NCI-H460 (cell line): ENCODE measurements around the gene PRICKLE3. TPM values are rescaled to one million over a fixed set of nuclear protein-coding genes. Genes with fewer than 3 reads are reported as not detected.
"Not testable (repeated sequence)": the region's sequence is repeated elsewhere in the genome, so short reads cannot be mapped to it uniquely, and the experiment has no call there.

Experiments used
- DNase-seq: peaks from one replicate; pipeline ENCODE4 v3.0.0-alpha.2; 2016; ENCODE audit warnings: low read depth; ENCODE audit errors: extremely low read depth
- total RNA-seq: library from RNA; depleted of rRNA; stranded (reverse); fragments of >200 nt; shearing (Covaris generic); gene quantifications from 2 replicates; pipeline ENCODE4 v1.2.3, GENCODE V29; 2014

Gene PRICKLE3
- total RNA-seq, 1 experiment from 2014 or later: 13.3 TPM

DNA sequence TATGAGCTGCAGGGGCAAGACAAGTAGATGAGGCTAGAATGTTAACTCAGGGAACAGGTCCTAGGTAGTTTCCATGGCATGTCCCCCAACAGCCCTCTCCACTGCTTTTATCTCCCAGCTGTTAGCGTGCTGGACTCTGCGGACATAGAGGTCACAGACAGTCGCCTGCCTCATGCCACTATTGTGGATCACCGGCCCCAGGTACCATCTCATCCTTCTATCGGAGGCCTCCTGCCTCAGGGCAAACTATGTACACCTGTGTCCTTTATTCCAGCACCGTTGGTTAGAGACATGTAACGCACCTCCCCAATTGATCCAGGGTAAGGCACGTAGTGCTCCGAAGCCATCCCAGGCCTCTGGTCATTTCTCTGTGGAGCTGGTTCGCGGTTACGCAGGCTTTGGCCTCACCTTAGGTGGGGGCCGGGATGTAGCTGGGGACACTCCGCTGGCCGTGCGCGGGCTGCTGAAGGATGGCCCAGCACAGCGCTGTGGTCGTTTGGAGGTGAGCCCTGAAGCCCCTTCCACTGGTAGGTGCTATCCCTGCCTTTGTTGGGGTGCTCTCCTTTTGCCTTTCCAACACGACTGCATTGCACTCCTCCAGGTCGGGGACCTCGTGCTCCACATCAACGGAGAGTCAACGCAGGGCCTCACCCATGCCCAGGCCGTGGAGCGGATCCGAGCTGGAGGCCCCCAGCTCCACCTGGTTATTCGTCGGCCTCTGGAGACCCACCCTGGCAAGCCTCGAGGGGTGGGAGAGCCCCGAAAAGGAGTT is 21.4 kb downstream of the PRICKLE3 start:
- no peak for DNase-seq

DNA sequence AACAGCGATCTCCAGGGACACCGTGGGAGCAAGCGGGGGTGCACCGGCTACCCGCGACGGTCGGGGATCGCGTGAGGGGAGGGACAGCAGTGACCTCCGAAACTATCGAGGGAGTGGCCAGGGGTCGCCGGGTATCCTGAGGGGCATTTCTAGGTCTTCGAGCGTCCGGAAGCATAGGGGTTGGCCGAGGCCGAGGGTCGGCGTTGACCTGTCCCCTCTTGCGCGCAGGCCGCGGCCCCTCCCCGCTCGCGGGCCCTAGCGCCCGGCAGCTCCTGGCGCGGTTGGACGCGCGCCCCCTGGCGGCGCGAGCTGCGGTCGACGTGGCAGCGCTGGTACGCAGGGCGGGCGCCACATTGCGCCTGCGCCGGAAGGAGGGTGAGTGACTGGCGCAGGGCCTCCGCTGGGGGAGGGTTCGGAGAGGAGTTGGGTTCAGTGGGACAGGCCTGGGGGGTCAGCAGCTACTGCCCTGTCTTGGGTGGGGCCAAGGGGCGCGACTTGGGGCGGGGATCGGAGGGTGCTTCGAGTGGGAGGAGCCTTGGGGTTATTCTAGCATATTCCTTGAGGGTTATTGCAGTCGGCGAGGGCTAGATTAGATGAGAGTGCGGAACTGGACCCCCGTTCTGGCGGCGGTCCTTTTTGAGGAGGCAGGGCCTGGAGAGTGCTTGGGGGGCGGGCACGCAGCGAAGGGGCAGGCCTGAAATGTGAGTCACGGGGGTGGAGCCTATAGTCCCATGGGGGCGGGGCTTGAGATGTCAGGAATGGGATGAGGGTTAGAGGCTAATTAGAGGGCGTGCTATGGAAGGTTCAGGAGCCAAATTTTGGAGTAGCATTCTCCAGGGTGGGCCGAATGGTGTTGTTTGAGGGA is 22.4 kb downstream of the PRICKLE3 start:
- DNase-seq: peak; percentile 86

DNA sequence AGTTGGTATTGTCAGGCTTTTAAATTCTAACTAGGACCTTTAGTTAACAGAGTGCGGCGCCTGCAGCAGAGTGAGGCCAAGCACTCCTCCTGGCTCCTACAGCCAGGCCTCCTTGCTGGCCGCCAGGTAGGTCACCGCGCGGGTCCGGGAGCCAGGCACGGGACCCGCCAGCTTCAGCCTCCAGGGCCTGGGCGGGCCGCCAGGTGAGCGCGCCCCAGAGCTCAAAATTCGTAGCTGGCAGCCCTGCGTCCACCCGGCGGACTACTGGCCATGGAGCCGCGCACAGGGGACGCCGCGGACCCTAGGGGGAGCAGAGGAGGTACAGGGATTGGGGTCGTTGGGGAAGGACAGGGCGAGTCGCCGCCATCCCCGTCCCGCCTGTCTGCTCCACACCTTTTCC is 23.6 kb downstream of the PRICKLE3 start, which contains the start of gene MAGIX:
Gene MAGIX (plus strand): TSS at position 139 of the 400 bp plus-strand sequence. CDS start 132 bp downstream, at position 271.
- no peak for DNase-seq

DNA sequence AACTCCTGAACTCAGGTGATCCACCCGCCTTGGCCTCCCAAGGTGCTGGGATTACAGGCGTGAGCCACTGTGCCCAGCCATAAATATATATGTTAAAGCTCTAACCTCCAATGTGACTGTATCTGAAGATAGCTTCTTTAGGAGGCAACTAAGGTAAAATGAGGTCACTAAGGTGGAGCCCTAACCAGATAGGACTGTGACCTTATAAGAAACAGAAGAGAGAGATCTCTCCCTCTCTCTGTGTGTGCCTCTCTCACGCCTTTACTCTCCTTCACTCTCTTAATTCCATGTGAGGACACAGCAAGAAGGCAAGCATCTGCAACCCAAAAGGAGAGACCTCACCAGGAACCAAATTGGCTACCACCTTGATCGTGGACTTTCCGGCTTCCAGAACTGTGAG is 24.5 kb downstream of the PRICKLE3 start:
- no peak for DNase-seq

DNA sequence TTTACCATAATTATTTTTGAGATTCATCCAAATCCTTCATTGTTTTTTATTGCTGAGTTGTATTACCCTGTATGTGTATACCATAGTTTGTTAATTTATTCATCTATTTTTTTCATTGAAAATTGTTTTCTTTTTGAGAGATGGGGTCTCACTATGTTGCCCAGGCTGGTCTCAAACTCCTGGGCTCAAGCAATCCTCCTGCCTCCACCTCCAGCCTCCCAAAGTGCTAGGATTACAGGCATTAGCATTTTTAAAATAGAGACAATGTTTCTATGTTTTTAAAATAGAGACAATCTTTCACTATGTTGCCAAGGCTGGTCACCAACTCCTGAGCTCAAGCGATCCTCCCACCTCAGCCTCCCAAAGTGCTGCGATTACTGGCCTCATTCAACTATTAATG is 25.3 kb downstream of the PRICKLE3 start:
- DNase-seq: no peak

DNA sequence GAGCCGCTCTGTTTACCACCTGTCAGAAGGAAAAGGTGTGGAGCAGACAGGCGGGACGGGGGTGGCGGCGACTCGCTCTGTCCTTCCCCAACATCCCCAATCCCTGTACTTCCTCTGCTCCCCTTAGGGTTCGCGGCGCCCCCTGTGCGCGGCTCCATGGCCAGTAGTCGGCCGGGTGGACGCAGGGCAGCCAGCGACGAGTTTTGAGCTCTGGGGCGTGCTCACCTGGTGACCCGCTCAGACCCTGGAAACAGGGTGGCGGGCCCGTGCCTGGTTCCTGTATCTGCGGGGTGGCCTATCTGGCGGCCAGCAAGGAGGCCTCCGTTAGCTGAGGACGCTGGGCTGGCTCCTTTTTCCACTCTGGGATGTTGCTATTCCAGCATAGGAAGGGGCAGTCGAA is 29.0 kb downstream of the PRICKLE3 start:
- DNase-seq: no peak

DNA sequence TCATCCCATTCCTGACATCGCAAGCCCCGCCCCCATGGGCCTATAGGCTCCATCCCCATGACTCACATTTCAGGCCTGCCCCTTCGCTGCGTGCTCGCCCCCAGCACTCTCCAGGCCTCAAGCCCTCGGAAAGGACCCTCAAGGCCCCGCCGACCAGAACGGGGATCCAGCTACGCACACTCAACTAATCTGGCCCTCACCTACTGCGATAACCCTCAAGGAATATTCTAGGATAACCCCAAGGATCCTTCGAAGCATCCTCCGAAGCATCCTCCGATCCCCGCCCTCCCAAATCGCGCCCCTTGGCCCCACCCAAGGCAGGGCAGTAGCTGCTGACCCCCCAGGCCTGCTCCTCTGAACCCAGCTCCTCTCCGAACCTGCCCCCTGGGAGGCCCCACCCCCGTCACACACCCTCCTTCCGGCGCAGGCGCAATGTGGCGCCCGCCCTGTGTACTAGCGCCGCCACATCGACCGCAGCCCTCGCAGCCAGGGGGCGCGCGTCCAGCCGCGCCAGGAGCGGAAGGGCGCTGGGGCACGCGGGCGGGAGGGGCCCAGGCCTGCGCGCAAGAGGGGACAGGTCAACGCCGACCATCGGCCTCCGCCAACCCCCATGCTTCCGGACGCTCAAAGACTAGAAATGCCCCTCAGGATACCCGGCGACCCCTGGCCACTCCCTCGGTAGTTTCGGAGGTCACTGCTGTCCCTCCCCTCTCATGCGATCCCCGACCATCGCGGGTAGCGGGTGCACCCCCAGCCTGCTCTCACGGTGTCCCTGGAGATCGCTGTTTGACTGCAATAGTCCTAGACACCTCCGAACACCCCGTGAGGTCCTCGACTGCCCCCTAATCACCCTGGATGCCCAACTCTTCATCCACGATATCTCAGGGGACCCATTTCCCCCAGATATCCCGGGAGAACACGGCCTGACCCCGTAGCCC is 30.0 kb downstream of the PRICKLE3 start:
- peak; percentile 87 for DNase-seq

DNA sequence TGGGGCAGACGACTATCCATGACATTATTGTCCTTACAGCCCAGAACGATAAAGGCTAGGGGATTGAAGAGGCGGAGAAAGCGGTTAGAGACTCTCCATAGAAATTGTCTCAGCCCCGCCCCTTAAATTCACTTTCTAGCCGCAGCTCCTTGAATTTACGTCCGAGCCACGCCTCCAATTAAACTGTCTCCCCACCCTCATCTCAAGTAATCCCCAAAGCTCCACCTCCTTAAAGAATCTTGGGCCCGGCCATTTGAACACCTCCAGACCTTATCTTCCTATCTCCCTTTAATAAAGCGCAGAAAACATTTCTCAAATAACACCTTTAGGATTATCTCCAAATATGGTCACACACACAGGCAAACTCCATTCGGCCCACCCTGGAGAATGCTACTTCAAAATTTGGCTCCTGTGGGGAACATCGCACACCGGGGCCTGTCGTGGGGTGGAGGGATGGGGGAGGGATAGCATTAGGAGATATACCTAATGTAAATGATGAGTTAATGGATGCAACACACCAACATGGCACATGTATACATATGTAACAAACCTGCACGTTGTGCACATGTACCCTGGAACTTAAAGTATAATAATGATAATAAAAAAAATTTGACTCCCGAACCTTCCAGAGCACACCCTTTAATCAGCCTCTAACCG is 30.8 kb downstream of the PRICKLE3 start:
- peak; percentile 71 for DNase-seq

DNA sequence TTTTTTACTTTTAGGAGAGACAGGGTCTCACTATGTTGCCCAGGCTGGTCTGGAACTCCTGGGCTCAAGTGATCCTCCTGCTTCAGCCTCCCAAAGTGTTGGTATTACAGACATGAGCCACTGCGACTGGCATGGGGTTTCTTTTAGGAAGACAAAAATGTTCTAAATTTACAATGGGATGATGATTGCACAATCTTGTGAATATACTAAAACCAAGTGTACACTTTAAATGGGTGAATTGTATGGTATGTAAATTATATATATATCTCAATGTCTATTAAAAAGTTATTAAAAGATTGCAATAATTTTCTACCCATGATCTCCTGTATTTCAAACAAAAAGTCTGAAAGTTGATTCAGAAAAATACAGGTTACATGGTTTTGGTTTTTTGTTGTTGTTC is 32.7 kb downstream of the PRICKLE3 start:
- DNase-seq: no peak

DNA sequence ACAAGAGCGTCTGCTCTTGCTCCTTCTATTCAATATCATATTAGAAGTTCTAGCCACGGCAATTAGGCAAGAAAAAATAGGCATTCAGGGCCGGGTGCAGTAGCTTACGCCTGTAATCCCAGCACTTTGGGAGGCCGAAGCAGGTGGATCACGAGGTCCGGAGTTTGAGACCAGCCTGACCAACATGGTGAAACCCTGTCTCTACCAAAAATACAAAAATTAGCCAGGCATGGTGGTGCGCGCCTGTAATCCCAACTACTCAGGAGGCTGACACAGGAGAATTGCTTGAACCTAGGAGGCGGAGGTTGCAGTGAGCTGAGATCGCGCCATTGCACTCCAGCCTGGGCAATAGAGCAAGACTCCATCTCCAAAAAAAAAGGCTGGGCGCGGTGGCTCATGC is 36.9 kb downstream of the PRICKLE3 start:
- DNase-seq: not testable (repeated sequence)

DNA sequence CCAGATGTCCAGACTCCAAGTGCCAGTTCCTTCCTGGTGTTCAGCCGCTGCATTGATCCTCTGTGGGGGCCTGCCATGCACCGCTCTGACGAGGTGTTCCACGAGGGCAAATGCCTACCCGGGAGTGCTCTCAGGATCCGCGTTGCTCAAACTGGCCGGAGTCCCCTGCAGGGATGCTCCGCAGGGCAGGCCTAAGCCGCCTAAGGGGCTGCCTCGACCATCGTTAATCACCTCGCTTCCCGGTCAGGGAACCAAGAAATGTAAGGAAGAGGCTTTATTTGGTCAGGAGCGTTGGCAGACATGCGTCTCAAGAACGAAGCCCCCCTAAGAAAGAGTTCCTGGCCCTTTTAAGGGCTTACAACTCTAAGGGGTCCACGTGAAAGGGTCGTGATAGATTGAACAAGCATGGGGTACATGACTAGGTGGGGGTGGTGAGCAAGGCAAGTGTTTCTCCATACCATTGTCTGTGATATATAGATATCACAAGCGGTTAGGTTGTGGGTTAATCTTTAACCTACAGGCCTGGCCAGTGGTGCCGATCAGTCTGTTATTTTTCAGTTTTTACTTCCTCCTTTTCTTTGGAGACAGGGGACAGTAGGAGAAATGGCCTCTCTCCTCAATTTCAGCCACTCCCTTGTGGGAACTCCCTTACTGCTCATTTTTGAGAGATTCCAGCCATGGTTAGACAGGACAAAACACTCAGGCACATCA is 37.6 kb downstream of the PRICKLE3 start:
- DNase-seq: not testable (repeated sequence)

DNA sequence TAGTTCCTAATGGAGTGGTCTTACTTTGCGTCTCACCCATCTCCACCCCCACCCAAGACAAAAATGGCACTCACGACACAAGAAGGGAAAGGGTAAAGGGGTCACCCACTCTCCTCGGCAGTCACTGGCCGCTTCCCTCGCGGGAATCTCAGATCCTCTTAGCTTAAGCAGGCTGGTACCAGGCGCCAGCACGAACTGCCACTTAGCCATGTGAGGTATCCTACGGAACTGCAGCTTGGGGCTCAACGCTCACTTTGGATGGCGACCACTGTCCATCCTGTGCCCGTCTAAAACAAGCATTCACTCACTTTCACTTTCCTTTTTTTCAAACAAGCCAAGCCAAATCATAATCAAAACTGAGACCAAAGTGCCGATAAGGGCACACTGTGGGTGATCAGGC is 38.2 kb downstream of the PRICKLE3 start:
- no peak for DNase-seq

DNA sequence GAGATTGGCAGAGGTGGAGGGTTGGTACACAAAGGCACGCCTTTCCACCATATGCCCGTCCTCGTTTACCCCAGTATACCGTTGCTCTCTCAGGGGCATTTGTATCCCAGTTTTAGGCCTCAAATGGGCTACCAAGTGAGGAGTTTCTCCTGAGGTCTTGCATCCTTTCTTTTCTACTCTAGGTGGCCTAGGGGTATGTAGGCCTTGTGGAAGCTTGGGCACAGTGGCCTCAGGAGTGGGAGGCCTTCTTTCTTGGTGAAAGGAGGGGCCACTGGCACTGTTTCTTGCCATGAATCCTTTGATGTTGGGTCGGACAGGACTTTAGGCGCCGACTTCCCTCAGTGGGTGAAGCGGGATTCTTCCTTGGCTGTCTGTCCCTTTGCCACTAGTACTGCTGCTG is 38.9 kb downstream of the PRICKLE3 start:
- no peak for DNase-seq

DNA sequence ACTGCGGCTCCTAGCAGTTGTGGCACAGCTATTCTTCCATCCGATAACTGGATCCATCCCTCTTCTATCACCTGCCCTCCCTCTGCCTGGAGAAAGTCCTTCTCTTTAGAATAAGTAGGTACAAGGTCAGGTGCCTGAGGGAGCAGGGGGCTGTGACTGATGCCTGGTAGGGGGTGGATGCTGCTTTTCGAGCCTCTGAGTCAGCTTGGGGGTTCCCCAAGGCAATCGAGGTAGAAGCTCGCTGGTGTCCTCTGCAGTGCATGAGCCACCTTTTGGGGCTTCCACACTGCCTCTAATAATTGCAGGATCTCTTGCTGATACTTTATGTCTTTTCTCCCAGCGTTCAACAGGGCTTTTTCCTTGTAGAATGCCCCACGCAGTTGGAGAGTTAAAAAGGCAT is 43.0 kb downstream of the PRICKLE3 start:
- DNase-seq: not testable (repeated sequence)

DNA sequence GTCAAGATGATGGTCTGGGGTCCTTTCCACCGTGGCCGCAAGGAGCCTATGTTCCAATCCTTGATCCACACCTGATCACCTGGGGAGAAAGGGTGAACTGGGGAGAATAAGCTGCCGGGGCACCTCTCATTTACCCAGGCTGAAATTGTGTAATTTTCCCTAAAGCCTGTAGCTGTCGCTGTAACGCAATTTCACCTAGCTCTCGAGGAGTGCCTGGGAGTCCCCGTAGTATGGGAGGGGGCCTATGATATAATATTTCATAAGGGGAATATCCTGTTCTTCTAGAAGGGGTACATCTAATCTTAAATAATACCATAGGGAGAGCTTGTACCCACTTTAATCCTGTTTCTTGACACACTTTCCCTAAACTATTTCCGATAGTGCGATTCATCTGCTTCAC is 43.9 kb downstream of the PRICKLE3 start:
- DNase-seq: not testable (repeated sequence)

DNA sequence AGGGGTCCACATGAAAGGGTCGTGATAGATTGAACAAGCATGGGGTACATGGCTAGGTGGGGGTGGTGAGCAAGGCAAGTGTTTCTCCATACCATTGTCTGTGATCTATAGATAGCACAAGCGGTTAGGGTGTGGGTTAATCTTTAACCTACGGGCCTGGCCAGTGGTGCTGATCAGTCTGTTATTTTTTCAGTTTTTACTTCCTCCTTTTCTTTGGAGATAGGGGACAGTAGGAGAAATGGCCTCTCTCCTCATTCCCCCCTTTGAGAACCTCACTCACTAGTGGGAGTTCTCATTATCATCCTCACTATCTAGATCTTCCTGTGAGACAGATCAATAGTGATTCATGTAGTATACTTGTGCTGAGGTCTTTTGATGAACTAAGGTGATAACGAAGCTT is 46.5 kb downstream of the PRICKLE3 start:
- no peak for DNase-seq

DNA sequence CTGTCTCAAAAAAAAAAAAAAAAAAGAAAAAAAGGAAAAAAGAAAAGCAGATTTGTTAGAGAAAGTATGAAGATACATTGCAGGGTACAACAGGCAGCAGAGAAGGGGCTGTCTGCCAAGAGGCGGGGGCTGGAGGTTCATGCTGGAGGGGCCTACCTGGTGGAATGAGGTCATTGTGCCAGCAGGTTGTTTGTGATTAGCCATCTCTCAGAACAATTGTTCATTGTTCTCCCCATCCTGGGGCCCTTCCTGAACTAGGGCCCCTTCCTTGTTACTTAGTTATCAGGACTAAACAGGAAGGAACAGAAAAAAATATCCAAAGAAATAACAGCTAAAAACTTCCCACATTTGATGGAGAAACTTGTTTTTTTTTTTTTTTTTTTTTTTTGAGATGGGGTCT is 48.7 kb downstream of the PRICKLE3 start:
- DNase-seq: no peak

DNA sequence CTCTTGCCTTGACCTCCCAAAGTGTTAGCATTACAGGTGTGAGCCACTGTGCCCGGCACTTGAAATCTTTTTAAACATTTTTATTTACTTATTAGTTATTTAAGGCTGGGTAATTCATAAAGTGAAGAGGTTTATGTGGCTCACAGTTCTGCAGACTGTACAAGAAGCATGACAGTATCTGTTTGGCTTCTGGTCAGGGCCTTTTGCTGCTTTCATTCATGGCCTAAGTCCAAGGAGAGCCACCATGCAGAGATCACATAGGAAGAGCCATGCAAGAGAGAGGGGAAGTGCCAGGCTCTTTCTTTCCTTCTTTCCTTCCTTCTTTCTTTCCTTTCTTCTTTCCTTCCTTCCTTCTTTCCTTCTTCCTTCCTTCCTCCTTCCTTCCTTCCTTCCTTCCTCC is 52.4 kb downstream of the PRICKLE3 start:
- DNase-seq: no peak

DNA sequence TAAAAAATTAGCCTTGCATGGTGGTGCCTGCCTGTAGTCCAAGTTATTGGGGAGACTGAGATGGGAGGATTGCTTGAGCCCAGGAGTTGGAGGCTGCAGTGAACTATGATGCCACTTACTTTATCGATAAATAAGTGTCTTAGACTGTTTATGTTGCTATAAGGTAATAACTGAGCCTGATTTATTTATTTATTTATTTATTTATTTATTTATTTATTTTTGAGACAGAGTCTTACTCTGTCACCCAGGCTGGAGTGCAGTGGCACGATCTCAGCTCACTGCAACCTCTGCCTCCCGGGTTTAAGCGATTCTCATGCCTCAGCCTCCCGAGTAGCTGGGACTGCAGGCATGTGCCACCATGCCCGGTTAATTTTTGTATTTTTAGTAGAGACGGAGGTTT is 53.9 kb downstream of the PRICKLE3 start:
- not testable (repeated sequence) for DNase-seq

DNA sequence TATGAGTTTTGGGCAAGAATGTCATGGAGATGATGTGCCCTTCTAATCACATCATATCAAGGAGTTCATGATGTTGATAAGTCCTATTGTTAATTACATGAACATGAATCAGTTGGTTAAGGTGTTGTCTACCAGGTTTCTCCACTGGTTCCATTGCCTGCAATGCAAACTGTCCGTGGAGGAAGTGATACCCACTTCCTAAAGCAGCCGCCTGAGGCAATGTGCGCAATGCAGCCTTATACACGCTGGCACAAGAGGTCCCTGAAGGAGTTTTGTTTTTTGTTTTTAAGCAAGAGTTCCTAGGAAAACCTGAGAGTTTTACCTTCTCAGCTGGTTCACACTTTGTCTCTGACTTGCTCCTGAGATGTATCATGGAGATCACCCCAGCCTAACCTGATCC is 56.7 kb downstream of the PRICKLE3 start:
- no peak for DNase-seq
